KG1 (cell line): ENCODE measurements around the gene ENTPD5.
"Not testable (repeated sequence)": the region's sequence is repeated elsewhere in the genome, so short reads cannot be mapped to it uniquely, and the experiment has no call there.

Source experiments
- DNase-seq: peaks from one replicate; lab custom pipeline; 2025; lab: John Stamatoyannopoulos, UW

ENTPD5 gene

GRCh38 chr14:74005664-74006063 is 13.4 kb downstream of the ENTPD5 start:
- not testable (repeated sequence) for DNase-seq

GRCh38 chr14:73998726-73999125 is 20.4 kb downstream of the ENTPD5 start:
- DNase-seq, result no peak

- no peak for DNase-seq
Measured at GRCh38 chr14:73997944-73998447, 21.1 kb downstream of the ENTPD5 start.

- no peak for DNase-seq
Measured at GRCh38 chr14:73997108-73997943, 21.8 kb downstream of the ENTPD5 start.

- DNase-seq, result no peak
Measured at GRCh38 chr14:73996731-73997107, 22.4 kb downstream of the ENTPD5 start.

GRCh38 chr14:73995977-73996378 is 23.1 kb downstream of the ENTPD5 start:
- no peak for DNase-seq

GRCh38 chr14:73994926-73995325 is 24.2 kb downstream of the ENTPD5 start:
- not testable (repeated sequence) for DNase-seq

- no peak for DNase-seq
Measured at GRCh38 chr14:73991092-73991491, 28.0 kb downstream of the ENTPD5 start.

GRCh38 chr14:73988656-73989055 is 30.4 kb downstream of the ENTPD5 start:
- DNase-seq, result not testable (repeated sequence)

- no peak for DNase-seq
Measured at GRCh38 chr14:73988065-73988464, 31.0 kb downstream of the ENTPD5 start.

- no peak for DNase-seq
Measured at GRCh38 chr14:73977896-73978295, 41.2 kb downstream of the ENTPD5 start.

- DNase-seq, result no peak
Measured at GRCh38 chr14:73976125-73976524, 43.0 kb downstream of the ENTPD5 start.

GRCh38 chr14:73973497-73973896 is 45.6 kb downstream of the ENTPD5 start:
- DNase-seq, result no peak

- no peak for DNase-seq
Measured at GRCh38 chr14:73968885-73969284, 50.2 kb downstream of the ENTPD5 start.

- no peak for DNase-seq
Measured at GRCh38 chr14:73965216-73965615, 53.9 kb downstream of the ENTPD5 start.

- DNase-seq, result no peak
Measured at GRCh38 chr14:73961192-73961591, 57.9 kb downstream of the ENTPD5 start.

GRCh38 chr14:73958591-73958990 is 60.5 kb downstream of the ENTPD5 start:
- no peak for DNase-seq

- no peak for DNase-seq
Measured at GRCh38 chr14:73955674-73956073, 63.4 kb downstream of the ENTPD5 start.

GRCh38 chr14:73953731-73954130 is 65.4 kb downstream of the ENTPD5 start:
- no peak for DNase-seq

- peak; percentile 89 for DNase-seq
Measured at GRCh38 chr14:73949752-73950734, 69.0 kb downstream of the ENTPD5 start, which contains the start of the genes COQ6 and FAM161B. COQ6 (plus strand) TSS chr14:73950302; CDS start chr14:73950333, 31 bp downstream. FAM161B (minus strand) TSS chr14:73950094; CDS start chr14:73950026, 68 bp downstream.

- DNase-seq, result no peak
Measured at GRCh38 chr14:73945159-73945670, 73.9 kb downstream of the ENTPD5 start.
